ENCODE measurements around the gene CLCN5.

Gene CLCN5

DNA sequence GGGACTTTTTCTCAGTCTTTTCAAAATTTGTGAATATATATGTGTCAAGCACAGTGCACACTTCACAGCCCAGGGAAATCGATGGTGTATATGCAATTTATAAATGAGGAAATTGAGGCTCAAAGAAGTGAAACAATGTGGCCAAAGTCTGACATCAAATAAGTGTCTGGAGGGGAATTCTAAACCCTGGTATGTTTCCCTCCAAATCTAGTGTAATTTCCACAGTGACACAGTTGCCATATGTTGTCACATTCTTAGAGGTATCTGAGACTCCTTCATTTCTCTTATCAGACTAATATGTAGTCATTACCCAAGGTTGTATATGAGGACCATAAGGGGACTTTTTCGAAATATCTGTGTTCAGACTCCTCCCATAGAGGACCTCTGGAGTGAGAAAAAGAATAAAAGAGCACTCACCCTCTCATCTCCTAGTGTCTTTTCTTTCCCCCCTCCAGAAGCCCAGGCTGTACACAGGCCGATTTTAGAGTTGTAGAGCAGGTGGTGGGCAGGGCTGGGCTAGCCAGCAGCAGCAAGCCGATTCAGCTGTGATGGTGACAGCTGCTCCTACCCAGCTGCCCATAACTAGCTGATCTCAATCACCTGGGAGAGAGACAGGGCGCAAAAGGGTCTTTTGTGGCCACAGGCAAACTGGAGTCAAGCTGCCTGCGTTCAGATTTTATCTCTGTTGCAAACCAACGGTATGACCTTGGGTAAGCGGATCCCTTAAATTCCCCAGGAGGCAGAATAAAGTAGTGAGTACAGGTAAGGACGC, 55.1 kb downstream of the CLCN5 start:
- H3K27ac ChIP-seq = no peak overlapping the region
- TF ChIP-seq, protein P1, sequence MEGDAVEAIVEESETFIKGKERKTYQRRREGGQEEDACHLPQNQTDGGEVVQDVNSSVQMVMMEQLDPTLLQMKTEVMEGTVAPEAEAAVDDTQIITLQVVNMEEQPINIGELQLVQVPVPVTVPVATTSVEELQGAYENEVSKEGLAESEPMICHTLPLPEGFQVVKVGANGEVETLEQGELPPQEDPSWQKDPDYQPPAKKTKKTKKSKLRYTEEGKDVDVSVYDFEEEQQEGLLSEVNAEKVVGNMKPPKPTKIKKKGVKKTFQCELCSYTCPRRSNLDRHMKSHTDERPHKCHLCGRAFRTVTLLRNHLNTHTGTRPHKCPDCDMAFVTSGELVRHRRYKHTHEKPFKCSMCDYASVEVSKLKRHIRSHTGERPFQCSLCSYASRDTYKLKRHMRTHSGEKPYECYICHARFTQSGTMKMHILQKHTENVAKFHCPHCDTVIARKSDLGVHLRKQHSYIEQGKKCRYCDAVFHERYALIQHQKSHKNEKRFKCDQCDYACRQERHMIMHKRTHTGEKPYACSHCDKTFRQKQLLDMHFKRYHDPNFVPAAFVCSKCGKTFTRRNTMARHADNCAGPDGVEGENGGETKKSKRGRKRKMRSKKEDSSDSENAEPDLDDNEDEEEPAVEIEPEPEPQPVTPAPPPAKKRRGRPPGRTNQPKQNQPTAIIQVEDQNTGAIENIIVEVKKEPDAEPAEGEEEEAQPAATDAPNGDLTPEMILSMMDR (IDR thresholded peaks at IDR 0.05) = no peak
- no peak for TF ChIP-seq ZFX (IDR thresholded peaks at IDR 0.05; ENCODE audit: borderline replicate concordance)

DNA sequence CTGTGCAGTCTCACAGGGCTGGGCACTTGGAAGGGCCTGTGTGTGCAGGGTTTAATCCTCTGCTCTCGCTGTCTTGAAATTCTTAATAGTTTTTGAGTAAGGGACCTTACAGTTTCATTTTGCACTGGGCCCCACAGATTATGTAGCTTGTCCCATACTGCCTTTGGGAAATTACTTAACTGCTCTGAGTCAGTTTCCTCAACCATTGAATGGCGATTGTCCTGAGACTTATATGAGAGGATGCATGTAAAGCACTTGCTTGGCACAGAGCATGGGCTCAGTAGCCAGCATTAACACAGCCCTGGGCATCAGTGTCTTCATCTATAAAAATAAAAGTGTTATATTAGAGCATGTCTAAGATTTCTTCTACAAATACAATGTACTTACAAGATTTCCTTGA, 55.8 kb downstream of the CLCN5 start:
- TF ChIP-seq, protein P1 (IDR thresholded peaks at IDR 0.05) = no peak
- no peak for TF ChIP-seq ZFX (IDR thresholded peaks at IDR 0.05; ENCODE audit: borderline replicate concordance)
- H3K27ac ChIP-seq = no peak overlapping the region

DNA sequence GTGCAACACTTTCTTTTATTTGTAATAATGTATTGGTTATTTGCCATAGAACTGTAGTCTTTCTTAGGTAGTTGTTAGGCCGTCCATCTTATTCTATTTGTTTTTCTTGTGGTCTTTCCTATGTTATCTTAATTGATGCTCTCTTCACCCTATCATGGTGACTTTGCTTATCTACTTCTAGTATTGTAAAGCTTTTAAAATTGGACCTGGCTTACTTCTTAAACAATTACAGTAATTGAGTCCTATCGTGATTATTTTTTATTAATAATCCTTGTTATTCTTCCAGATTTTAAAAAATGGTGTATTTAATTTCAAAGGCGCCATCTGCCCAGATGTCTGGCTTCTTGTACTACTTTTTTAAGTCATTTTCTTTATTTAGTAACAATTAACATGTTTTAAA, 63.7 kb downstream of the CLCN5 start:
- H3K27ac ChIP-seq = no peak overlapping the region
- no peak for TF ChIP-seq ZFX (IDR thresholded peaks at IDR 0.05; ENCODE audit: borderline replicate concordance)
- TF ChIP-seq, protein P1 (IDR thresholded peaks at IDR 0.05) = no peak

DNA sequence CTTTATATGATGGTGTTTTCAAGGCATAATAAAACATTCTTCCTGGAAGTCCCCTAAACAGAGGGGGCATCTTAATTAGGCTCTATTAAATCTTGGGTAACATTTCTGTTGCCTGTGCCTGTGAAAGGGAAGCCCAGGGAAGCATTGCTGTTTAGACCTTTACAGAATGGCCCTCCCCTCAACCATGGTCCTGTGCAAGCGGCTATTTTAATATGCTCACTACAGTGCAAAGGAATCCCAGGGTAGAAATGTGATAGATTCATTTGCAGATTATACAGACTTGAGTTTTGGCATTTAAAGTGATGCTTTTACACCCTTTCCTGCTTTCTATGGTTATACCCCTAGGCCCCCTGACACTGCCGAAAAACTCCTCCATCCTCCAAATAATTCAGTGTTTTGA, 65.3 kb downstream of the CLCN5 start:
- no peak for TF ChIP-seq ZFX (IDR thresholded peaks at IDR 0.05; ENCODE audit: borderline replicate concordance)
- TF ChIP-seq, protein P1 (IDR thresholded peaks at IDR 0.05) = no peak
- no peak overlapping the region for H3K27ac ChIP-seq

DNA sequence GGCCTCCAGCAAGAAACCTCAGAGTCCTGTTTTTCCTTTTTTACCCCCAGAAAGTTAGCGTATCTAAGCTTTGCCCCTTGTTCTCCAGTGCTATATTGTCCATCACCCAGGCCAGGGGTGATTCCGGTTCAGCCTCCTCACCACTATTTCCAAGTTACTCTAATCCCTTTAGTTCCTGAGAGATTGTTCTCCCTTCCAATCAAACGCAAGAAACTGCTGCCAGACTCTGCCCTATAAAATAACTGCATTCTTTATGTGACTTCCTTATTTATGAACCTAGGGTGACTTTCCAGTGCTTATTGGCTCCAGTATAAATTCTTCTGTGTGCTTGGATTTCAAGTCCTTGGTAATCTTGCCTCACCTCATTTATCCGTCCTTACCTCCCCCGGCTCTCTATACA, 65.7 kb downstream of the CLCN5 start:
- TF ChIP-seq, protein P1 (IDR thresholded peaks at IDR 0.05) = no peak
- no peak for TF ChIP-seq ZFX (IDR thresholded peaks at IDR 0.05; ENCODE audit: borderline replicate concordance)
- H3K27ac ChIP-seq = no peak overlapping the region

DNA sequence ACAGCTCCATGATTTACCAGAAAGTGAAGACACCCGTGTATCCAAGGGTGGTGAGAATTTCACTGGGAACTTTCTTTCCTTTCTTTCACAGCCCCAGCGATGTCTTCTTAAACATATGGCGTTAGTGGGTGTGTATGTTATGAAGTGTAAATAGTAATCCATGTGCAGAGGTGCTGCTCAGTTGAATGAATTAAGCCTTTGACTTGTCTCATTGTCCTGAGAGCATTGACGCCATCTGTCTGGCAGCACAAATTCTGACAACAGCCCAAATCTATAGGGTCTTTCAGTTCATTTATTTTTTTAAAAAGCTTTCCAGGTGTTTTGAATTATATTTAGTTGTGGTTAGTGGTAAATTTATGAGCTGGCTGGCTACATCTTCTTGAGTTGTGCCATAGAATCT, 69.4 kb downstream of the CLCN5 start:
- no peak overlapping the region for H3K27ac ChIP-seq
- TF ChIP-seq ZFX (IDR thresholded peaks at IDR 0.05; ENCODE audit: borderline replicate concordance) = no peak
- TF ChIP-seq, protein P1 (IDR thresholded peaks at IDR 0.05) = no peak

DNA sequence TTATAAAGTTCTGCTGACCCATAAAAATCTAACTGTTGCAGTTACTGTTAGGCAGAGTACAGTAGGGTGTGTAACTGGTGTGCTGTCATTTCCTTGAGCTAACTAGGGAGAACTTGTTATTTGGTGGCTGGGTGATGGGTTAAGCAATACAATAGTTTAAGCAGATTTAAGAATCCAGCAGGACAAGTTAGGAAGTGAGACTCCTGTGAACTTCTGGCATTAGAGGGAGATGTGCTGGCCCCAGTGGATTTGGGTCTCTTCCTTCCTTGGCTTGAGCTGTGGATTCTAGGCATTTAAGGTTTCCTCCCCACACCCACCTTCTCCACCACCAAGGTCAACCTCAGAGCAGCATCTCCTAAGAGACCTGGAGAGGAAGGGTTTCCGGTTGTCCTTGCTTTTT, 70.5 kb downstream of the CLCN5 start:
- no peak for TF ChIP-seq ZFX (IDR thresholded peaks at IDR 0.05; ENCODE audit: borderline replicate concordance)
- TF ChIP-seq, protein P1 (IDR thresholded peaks at IDR 0.05) = no peak
- no peak overlapping the region for H3K27ac ChIP-seq

Measured in 22Rv1 (cell line).